ENCODE measurements around the gene TIMMDC1. TPM values are rescaled to one million over a fixed set of nuclear protein-coding genes. Genes with fewer than 3 reads are reported as not detected.

The TIMMDC1 gene
- total and polyA plus RNA-seq, 2 of the 4 experiments (the other 2 are of a cell fraction) = 52.5 to 56.6 TPM

GRCh38 chr3:119514637-119515036, 16.3 kb downstream of the TIMMDC1 start:
- Histone ChIP-seq H2BK120ac (ENCODE audit: low read depth, low read length) (no peak overlapping the region), H3K36me3 (ENCODE audit: control insufficient read depth, insufficient read depth, low read length) (peaks cover 28% of the 10 kb centered on the region), H3K79me1 (ENCODE audit: low read depth in 1 of 2, low read length in 2 of 2) (no peaks in the 10 kb centered on the region; a peak in 1 of 4 replicates), H2AK9ac (replicated peaks; ENCODE audit: low read depth, low read length, poor library complexity) (no peak overlapping the region), H3K4me1 (ENCODE audit: control insufficient read depth, insufficient read depth, low read length) (no peaks in the 10 kb centered on the region), H4K91ac (ENCODE audit: insufficient read depth, low read depth, low read length) (no peak overlapping the region), H3K27me3 (ENCODE audit: control insufficient read depth, insufficient read depth, low read length) (no peaks in the 10 kb centered on the region), H3K23ac (ENCODE audit: low read depth, low read length) (no peak overlapping the region), H3K9me1 (ENCODE audit: insufficient read depth, low read length) (no peaks in the 10 kb centered on the region), H3K27ac (ENCODE audit: insufficient read depth, low read length) (no peak overlapping the region), H4K5ac (ENCODE audit: low read depth, low read length) (no peak overlapping the region), H3K4me2 (ENCODE audit: low read depth, low read length) (no peak overlapping the region), H2BK20ac (ENCODE audit: low read depth, low read length) (no peak overlapping the region), H3K56ac (ENCODE audit: extremely low read depth, insufficient read depth, low read length) (no peak overlapping the region), H3K4ac (ENCODE audit: low read depth, low read length) (no peak overlapping the region), H3K4me3 (ENCODE audit: insufficient read depth, low read depth, low read length) (no peak overlapping the region), H3K14ac (replicated peaks; ENCODE audit: low read depth, low read length) (no peak overlapping the region), H3K9me3 (ENCODE audit: control insufficient read depth, insufficient read depth, low read length) (no peaks in the 10 kb centered on the region), H2BK15ac (ENCODE audit: low read depth, low read length) (no peak overlapping the region), H2AFZ (replicated peaks; ENCODE audit: low read length, poor library complexity) (no peak overlapping the region), H2AK5ac (ENCODE audit: low read depth, low read length) (no peak overlapping the region), H3K18ac (ENCODE audit: low read depth, low read length) (no peak overlapping the region), H3K9ac (ENCODE audit: low read depth, low read length) (no peak overlapping the region), H4K8ac (ENCODE audit: low read depth in 2 of 2, low read length in 2 of 2) (no peak overlapping the region), H4K20me1 (ENCODE audit: insufficient read depth, low read length) (no peaks in the 10 kb centered on the region), H2BK5ac (ENCODE audit: low read depth, low read length, poor library complexity, severe bottlenecking) (no peak overlapping the region)
- no peak for ATAC-seq (ENCODE audit: low read depth)
- ChIA-PET POLR2A (ENCODE audit: unreplicated experiment) (no interaction called here), CTCF (interaction anchor here (0.6 to 0.9 kb wide), 2 partner anchors 128 to 176 kb away, joined by 3 read pairs; no protein-coding TSS in a partner anchor)
- TF ChIP-seq MXI1 (IDR thresholded peaks at IDR 0.05; ENCODE audit: borderline replicate concordance, low read depth, low read length) = no peak
- TF ChIP-seq CTCF (conservative IDR thresholded peaks at IDR 0.05; ENCODE audit: low read depth, low read length) = no peak
- TF ChIP-seq RAD21 (IDR thresholded peaks at IDR 0.05; ENCODE audit: low read length) = no peak
- TF ChIP-seq SMC3 (IDR thresholded peaks at IDR 0.05; ENCODE audit: low read depth, low read length) = no peak
- no peak for TF ChIP-seq ELK1 (IDR thresholded peaks at IDR 0.05; ENCODE audit: borderline replicate concordance, low read depth, low read length)
- no peak for TF ChIP-seq MAFK (IDR thresholded peaks at IDR 0.05; ENCODE audit: low read depth, low read length)
- TF ChIP-seq RFX5 (IDR thresholded peaks at IDR 0.05; ENCODE audit: low read depth, low read length) = no peak
- no peak for TF ChIP-seq RCOR1 (IDR thresholded peaks at IDR 0.05; ENCODE audit: insufficient replicate concordance, low read length)
- TF ChIP-seq FOS (IDR thresholded peaks at IDR 0.05; ENCODE audit: low read depth, low read length) = no peak
- TF ChIP-seq CHD1 (IDR thresholded peaks at IDR 0.05; ENCODE audit: low read depth, low read length) = no peak
- no peak for TF ChIP-seq MAZ (IDR thresholded peaks at IDR 0.05; ENCODE audit: borderline replicate concordance, low read depth, low read length)
- TF ChIP-seq USF2 (IDR thresholded peaks at IDR 0.05; ENCODE audit: low read depth, low read length) = no peak
- no peak for TF ChIP-seq CEBPB (IDR thresholded peaks at IDR 0.05; ENCODE audit: low read depth, low read length)
- no peak for TF ChIP-seq POLR2A (IDR thresholded peaks at IDR 0.05; ENCODE audit: low read depth, low read length)
- no peak for TF ChIP-seq BHLHE40 (IDR thresholded peaks at IDR 0.05; ENCODE audit: low read depth, low read length)
- no peak for TF ChIP-seq NFE2L2 (IDR thresholded peaks at IDR 0.05; ENCODE audit: low read depth, low read length)
- WGBS, 2 experiments (ENCODE audit: extremely low coverage in 2 of 2, insufficient read length in 1 of 2) = 100% methylated on average over 1 of the region's 2 CpGs; no CpG with 5 or more reads in 1 of the 2 experiments
- DNase-seq = no peak
- BruUV-seq (replicated peaks) = no TSS peak
- in situ Hi-C loops (cut with MboI; ENCODE audit: low sequenced_read_pairs) (loop anchor here (25.0 kb wide), 1 partner anchor 173 kb away; the partner anchor contains the start of gene COX17), dilution Hi-C loops (cut with HindIII; ENCODE audit: low sequenced_read_pairs, unreplicated experiment) (no loop called here), intact Hi-C loops (cut with micrococcal nuclease) (no loop called here)

Measured in IMR-90 (cell line).